ENCODE measurements around the gene SWAP70. TPM values are rescaled to one million over a fixed set of nuclear protein-coding genes. Genes with fewer than 3 reads are reported as not detected.
A peak's percentile ranks its signal among the peaks of the same experiment; 100 is the strongest.

The SWAP70 gene
- total and polyA plus RNA-seq, 2 of the 13 experiments (the other 11 are each of a cell fraction or from before 2014, with no cell fraction given): 4.6 to 8.7 TPM

DNA sequence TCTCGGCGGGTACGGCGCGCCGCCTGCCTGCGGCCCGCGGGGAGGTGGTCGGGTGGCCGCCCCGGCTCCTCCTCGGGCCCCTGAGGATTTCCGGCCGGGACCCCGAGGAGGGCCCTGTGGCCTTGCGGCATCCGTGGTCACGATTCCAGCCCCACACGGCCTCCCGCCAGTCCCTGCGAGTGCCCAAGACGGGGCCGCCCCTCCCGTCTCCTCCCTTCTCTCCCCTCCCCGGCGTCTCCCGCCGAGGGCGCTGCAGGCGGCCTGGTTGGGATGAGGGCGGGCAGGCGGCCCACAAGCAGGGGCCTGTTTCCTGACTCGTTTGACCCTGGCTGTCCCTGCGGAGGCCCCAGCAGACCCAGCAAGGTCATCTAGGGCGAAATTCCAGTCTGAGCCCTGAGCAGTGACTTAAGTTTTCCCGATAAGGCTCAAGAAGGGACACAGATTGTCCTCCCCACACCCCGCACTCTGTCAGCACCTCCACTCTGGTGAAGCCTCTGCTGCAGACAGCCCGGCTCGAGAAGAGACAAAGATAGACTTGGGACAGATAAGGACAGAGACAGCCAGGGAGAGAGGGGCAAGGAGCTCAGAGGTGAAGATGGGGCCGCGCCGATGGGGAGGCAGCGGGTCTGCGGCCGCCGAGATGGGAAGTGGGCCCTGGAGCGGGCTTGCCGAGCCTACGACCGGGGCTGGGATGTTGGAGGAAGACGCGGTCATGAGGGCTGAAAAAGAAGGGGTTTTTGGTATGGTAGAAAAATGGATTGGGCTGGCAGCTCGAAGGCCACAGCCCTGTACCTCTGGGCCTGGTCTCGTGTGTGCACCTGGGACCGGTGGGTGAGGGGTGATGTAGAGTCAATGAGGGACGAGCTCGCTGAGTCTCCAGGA is 95.0 kb downstream of the SWAP70 start (continued):
- TF ChIP-seq SRY (CRISPR knock-in tag; IDR thresholded peaks at IDR 0.05): peak; percentile 73
- 0 out of 2 replicates have a peak, but pooled peaks have one; percentile 64 for TF ChIP-seq ZUFSP (CRISPR knock-in tag; IDR thresholded peaks at IDR 0.05; ENCODE audit: borderline replicate concordance)
- TF ChIP-seq, protein P1, sequence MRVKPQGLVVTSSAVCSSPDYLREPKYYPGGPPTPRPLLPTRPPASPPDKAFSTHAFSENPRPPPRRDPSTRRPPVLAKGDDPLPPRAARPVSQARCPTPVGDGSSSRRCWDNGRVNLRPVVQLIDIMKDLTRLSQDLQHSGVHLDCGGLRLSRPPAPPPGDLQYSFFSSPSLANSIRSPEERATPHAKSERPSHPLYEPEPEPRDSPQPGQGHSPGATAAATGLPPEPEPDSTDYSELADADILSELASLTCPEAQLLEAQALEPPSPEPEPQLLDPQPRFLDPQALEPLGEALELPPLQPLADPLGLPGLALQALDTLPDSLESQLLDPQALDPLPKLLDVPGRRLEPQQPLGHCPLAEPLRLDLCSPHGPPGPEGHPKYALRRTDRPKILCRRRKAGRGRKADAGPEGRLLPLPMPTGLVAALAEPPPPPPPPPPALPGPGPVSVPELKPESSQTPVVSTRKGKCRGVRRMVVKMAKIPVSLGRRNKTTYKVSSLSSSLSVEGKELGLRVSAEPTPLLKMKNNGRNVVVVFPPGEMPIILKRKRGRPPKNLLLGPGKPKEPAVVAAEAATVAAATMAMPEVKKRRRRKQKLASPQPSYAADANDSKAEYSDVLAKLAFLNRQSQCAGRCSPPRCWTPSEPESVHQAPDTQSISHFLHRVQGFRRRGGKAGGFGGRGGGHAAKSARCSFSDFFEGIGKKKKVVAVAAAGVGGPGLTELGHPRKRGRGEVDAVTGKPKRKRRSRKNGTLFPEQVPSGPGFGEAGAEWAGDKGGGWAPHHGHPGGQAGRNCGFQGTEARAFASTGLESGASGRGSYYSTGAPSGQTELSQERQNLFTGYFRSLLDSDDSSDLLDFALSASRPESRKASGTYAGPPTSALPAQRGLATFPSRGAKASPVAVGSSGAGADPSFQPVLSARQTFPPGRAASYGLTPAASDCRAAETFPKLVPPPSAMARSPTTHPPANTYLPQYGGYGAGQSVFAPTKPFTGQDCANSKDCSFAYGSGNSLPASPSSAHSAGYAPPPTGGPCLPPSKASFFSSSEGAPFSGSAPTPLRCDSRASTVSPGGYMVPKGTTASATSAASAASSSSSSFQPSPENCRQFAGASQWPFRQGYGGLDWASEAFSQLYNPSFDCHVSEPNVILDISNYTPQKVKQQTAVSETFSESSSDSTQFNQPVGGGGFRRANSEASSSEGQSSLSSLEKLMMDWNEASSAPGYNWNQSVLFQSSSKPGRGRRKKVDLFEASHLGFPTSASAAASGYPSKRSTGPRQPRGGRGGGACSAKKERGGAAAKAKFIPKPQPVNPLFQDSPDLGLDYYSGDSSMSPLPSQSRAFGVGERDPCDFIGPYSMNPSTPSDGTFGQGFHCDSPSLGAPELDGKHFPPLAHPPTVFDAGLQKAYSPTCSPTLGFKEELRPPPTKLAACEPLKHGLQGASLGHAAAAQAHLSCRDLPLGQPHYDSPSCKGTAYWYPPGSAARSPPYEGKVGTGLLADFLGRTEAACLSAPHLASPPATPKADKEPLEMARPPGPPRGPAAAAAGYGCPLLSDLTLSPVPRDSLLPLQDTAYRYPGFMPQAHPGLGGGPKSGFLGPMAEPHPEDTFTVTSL (CRISPR knock-in tag; IDR thresholded peaks at IDR 0.05; ENCODE audit: borderline replicate concordance): peak; percentile 43; the same call in 1 of the 2 replicates
- TF ChIP-seq ZNF589 (CRISPR knock-in tag; conservative IDR thresholded peaks at IDR 0.05): peak; percentile 15; the same call in 1 of the 2 replicates
- no peak for TF ChIP-seq SNRNP70 (IDR thresholded peaks at IDR 0.05; ENCODE audit: low read depth, low read length)
- TF ChIP-seq ZC3H13 (CRISPR knock-in tag; IDR thresholded peaks at IDR 0.05): no peak
- no peak; the same call in none of the 2 replicates for TF ChIP-seq ZNF12 (CRISPR knock-in tag; IDR thresholded peaks at IDR 0.05)
- no peak for TF ChIP-seq ZNF253 (CRISPR knock-in tag; IDR thresholded peaks at IDR 0.05; ENCODE audit: borderline replicate concordance)
- TF ChIP-seq FOXA3 (CRISPR knock-in tag; IDR thresholded peaks at IDR 0.05): 0 out of 2 replicates have a peak, but pooled peaks have one; percentile 30
- peak; percentile 49 for TF ChIP-seq DRAP1 (CRISPR knock-in tag; IDR thresholded peaks at IDR 0.05)
- TF ChIP-seq, protein P2, sequence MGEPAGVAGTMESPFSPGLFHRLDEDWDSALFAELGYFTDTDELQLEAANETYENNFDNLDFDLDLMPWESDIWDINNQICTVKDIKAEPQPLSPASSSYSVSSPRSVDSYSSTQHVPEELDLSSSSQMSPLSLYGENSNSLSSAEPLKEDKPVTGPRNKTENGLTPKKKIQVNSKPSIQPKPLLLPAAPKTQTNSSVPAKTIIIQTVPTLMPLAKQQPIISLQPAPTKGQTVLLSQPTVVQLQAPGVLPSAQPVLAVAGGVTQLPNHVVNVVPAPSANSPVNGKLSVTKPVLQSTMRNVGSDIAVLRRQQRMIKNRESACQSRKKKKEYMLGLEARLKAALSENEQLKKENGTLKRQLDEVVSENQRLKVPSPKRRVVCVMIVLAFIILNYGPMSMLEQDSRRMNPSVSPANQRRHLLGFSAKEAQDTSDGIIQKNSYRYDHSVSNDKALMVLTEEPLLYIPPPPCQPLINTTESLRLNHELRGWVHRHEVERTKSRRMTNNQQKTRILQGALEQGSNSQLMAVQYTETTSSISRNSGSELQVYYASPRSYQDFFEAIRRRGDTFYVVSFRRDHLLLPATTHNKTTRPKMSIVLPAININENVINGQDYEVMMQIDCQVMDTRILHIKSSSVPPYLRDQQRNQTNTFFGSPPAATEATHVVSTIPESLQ (CRISPR knock-in tag; conservative IDR thresholded peaks at IDR 0.05): 0 out of 2 replicates have a peak, but pooled peaks have one; percentile 30
- TF ChIP-seq ZNF281 (CRISPR knock-in tag; IDR thresholded peaks at IDR 0.05; ENCODE audit: borderline replicate concordance): peak; percentile 10; the same call in 1 of the 2 replicates
- no peak; the same call in 1 of the 2 replicates for TF ChIP-seq ZNF335 (CRISPR knock-in tag; IDR thresholded peaks at IDR 0.05)
- no peak for TF ChIP-seq ZNF772 (CRISPR knock-in tag; IDR thresholded peaks at IDR 0.05)
